HG03064 (cell line): ENCODE measurements around the gene CNTROB.

Source experiments
- ATAC-seq: cut with Tn5 transposase; IDR thresholded peaks from one replicate; pipeline ENCODE4 v1.9.1; 2021; ENCODE audit warnings: low read depth; ENCODE audit not compliant: unreplicated experiment

CNTROB gene

GRCh38 chr17:7977805-7978204, 45.8 kb downstream of the CNTROB start:
- ATAC-seq = no peak

DNA sequence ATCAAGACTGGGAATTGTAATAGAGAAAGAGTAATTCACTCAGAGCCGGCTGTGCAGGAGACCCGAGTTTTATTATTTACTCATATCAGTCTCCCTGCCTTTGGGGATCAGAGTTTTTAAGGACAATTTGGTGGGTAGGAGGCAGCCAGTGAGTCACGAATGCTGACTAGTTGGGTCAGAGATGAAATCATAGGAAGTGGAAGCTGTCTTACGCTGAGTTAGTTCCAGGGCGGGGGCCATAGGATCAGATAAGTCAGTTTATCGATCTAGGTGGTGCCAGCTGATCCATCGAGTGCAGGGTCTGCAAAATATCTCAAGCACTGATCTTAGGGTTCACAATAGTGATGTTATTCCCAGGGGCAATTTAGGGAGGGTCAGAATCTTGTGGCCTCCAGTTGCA, 50.2 kb downstream of the CNTROB start:
- ATAC-seq = no peak

GRCh38 chr17:7982666-7983065, 50.7 kb downstream of the CNTROB start:
- ATAC-seq = no peak

GRCh38 chr17:7984904-7985303, 52.9 kb downstream of the CNTROB start:
- no peak for ATAC-seq

DNA sequence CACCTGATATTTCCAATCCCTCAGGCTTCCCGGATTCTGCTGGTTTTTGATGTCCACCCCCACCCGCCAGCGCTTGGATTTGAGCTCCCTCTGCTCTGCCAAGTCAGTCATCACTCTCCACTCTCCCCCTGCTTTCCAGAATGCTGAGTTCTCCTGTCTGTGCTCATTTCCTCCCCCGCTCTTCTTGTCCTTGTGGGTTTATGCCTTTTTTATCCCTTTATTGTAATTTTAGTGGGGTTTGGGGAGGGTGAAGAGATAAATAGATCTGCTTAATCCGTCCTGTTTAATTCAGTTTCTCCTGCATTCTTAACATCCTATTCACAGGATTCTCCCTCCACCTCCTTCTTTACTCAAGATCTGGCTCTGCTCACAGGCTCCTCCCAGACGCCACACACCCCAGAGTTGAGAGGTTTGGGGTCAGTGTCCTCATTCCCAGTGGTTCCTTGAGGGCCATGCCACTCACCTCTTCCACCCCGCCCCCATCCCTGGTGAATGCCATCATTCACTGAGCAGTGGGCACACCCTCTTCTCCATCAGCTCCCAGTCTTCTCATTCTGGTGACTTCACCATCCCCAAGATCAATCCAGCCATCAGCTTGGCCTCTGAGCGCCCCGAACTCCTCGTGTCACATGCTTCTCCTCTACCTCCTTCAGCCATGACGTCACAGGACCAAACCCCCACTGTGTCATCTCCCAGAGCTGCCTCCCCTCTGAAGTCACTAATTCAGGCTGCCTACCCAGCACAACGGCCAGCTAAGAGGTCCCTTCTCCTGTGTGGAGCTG, 55.3 kb downstream of the CNTROB start:
- no peak for ATAC-seq

DNA sequence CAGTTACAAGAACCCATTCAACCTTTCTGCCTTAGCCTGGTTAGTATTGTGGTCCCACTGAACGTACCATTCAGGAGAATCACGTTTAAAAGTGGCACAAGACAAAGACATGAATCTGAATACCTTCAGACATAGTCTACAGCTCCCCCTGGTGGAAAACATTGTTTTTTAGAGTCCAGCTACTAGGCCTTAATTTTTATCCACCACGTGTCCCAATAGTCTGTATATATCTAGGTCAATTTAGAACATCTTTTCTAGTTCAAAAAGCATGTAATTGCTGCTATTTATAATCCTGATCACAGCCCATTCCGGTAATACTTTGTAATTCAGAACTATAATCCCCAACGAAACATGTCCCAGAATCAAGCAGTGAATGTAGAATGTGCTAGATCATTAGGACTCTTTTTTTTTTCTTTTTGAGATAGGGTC, 56.8 kb downstream of the CNTROB start:
- no peak for ATAC-seq

DNA sequence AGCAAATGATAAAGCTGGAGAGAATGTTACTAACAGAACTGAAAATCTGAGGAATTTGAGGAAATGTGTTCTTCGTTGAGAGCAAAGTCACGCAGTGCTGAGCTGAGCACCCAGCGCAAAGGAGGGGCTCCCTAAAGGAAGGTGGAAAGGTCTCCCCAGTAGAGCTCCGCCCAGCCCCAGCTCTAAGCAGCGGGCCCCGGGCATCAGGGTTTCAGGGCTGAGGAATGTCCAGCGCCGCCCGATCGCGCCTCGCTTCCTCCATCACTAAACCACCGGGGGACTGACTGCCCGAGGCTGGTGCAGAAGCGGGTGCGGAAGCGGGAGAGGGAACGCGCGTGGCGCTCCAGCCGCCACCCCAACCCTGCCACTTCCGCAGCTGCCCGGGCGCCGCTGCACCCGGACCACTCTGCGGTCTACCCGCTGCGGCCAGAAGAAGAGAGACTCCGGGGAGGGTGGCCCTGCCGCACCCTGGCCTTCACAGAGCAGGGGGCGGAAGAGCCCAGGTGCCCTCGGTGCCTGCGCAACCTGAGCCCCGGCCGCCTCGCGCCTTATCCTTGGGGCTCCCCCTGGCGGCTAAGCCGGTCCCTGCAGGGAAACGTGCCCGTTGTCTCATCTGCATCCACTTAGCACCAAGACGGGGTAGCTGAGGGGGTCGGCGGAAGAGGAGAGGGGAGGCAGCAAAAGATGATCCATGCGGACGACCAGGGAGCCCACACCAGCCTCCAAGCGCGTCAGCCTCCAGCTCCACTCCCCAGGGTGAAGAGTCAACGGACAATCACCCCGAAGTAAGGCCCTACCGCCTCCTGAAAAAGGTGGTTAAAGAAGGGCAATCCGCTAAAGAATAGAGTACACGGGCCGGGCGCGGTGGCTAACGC, 58.0 kb downstream of the CNTROB start:
- no peak for ATAC-seq

DNA sequence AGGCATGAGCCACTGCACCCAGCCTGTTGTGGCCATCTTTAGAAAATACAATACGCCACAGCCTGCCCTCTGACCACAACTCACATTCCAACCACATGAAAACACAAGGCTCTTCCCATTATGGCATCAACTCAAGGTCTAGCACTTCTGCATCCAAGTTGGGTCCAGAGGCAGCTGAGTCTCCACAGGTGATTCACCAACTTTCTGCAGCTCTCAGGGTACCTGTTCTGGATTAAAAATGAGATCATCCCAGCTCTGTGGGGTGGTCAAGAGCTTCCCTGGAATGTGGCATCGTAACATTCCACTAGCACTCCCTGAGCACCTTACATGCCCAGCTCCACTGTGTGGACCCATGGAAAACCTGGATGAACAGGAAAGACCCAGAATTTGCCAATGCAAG, 60.5 kb downstream of the CNTROB start:
- ATAC-seq = no peak

DNA sequence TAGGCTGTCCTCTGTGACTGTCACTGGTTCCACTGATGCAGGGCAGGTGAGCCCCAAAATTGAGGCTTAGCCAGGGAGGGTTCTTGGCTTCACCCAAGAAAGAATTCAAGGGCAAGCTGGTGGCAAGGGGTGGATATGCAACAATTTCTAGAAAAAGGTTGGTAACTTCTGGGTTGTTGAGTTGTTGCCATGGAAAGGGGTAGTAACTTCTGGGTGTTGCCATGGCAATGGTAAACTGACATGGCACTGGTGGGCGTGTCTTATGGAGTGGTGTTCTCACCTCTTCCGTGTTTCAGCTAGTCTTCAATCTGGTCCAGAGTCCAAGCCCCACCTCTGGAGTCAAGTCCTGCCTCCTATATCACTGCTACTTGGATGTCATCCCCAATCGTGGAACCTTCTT, 60.9 kb downstream of the CNTROB start:
- ATAC-seq = no peak

GRCh38 chr17:7993972-7994589, 62.1 kb downstream of the CNTROB start:
- ATAC-seq = no peak

DNA sequence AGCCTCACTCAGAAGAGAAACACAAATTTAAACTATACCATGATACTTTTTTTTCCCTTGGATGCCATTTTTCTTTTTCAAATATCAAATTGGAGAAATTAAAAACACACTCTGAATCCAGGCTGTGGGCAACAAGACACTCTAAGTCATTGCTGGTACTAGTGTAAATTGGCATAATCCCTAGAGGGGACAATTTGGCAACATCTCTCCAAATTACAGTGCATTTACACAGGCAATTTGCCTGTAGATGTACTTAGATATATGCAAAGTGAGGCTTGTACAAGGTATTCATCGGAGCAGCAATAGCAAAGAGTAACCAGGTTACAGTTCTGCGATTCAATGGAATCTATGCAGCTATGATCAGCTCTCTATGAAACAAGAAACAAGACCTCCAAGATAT, 63.7 kb downstream of the CNTROB start:
- no peak for ATAC-seq

DNA sequence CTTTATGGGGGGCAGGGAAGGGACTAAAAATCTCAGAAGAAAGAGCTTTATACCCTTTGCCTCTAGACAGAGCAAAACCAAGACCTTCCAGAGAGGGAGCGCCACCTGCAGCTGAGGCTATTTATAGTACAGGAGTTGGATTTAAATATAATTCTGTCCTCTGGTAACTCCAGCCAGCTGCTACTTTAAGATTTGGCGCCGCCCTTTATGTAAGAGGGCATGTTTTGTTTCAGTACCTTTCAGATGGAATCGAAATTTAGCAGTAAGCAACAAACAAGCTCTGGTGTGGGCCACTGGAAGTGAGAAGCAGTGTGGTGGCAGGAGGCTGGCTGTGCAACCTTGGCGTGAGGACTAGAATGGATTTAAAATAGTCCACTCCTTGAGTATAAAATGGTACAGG, 65.2 kb downstream of the CNTROB start:
- ATAC-seq = no peak
